ENCODE data around the gene CACHD1.

- TF ChIP-seq POLR2AphosphoS5 (IDR thresholded peaks at IDR 0.05) (no peak), CTCF (IDR thresholded peaks at IDR 0.05) (no peak), EP300 (IDR thresholded peaks at IDR 0.05) (no peak), POLR2A (IDR thresholded peaks at IDR 0.05) (no peak)
Measured at GRCh38 chr1:64584479-64584878, 114.5 kb downstream of the CACHD1 start.
